PC-3 (cell line): ENCODE measurements around the gene SEC14L1. TPM values are rescaled to one million over a fixed set of nuclear protein-coding genes. Genes with fewer than 3 reads are reported as not detected.

Source experiments
- ATAC-seq: fragments of 200-7000 bp; cut with Tn5 transposase; 2 replicates; pipeline ENCODE4 v1.9.1; 2020; ENCODE audit warnings: mild to moderate bottlenecking, moderate library complexity
- BruUV-seq: library from RNA; stranded (reverse); fragments of 400-500 nt; replicated peaks from 2 replicates; lab custom pipeline; 2021; lab: Mats Ljungman, UMichigan
- CTCF ChIA-PET: fragments of 300-600 bp; sonication (Branson Sonifier 250); formaldehyde crosslinking; loops from one replicate; lab custom pipeline; 2022; ENCODE audit warnings: antibody characterized with exemption; lab: Charles Lee
- POLR2A ChIA-PET: fragments of 300-600 bp; sonication (Branson Sonifier 250); formaldehyde crosslinking; loops from one replicate; lab custom pipeline; 2022; ENCODE audit warnings: antibody characterized with exemption; ENCODE audit not compliant: unreplicated experiment; lab: Charles Lee
- DNase-seq: peaks from one replicate; pipeline ENCODE4 v3.0.0-alpha.2; 2015
- H2AFZ ChIP-seq: fragments of 300-600 bp; sonication (generic); 2 replicates; pipeline ENCODE4 v1.6.0; 2016; ENCODE audit warnings: antibody characterized with exemption, low read length
- H3F3A ChIP-seq: fragments of 300-600 bp; sonication (generic); one replicate; pipeline ENCODE4 v1.6.0; 2017; ENCODE audit warnings: antibody characterized with exemption, low read length, control low read depth, mild to moderate bottlenecking; ENCODE audit not compliant: unreplicated experiment
- H3K27ac ChIP-seq: fragments of 300-600 bp; sonication (generic); 2 replicates; pipeline ENCODE4 v1.5.1; 2016; ENCODE audit warnings: mild to moderate bottlenecking, low read length
- H3K27me3 ChIP-seq: fragments of 300-600 bp; sonication (generic); 2 replicates; pipeline ENCODE4 v1.6.1; 2016; ENCODE audit warnings: low read length, mixed read lengths
- H3K36me3 ChIP-seq: fragments of 300-600 bp; sonication (generic); 2 replicates; pipeline ENCODE4 v1.6.1; 2016; ENCODE audit warnings: low read depth, mixed run types, low read length, mixed read lengths
- H3K4me1 ChIP-seq: fragments of 300-600 bp; sonication (generic); 2 replicates; pipeline ENCODE4 v1.5.1; 2016; ENCODE audit warnings: low read length; ENCODE audit not compliant: insufficient read depth
- H3K4me2 ChIP-seq: fragments of 300-600 bp; sonication (generic); 2 replicates; pipeline ENCODE4 v1.6.0; 2016; ENCODE audit warnings: low read length
- H3K4me3 ChIP-seq: fragments of 300-600 bp; sonication (generic); 2 replicates; pipeline ENCODE4 v1.5.1; 2016; ENCODE audit warnings: mild to moderate bottlenecking, low read length, mixed read lengths
- H3K79me2 ChIP-seq: fragments of 300-600 bp; sonication (generic); 2 replicates; pipeline ENCODE4 v1.6.1; 2017; ENCODE audit warnings: low read length, mixed read lengths
- H3K9ac ChIP-seq: fragments of 300-600 bp; sonication (generic); 2 replicates; pipeline ENCODE4 v1.6.0; 2016; ENCODE audit warnings: mild to moderate bottlenecking, low read length
- H3K9me2 ChIP-seq: fragments of 300-600 bp; sonication (generic); replicated peaks from 2 replicates; pipeline ENCODE4 v1.6.1; 2016; ENCODE audit warnings: mixed run types, low read length, mixed read lengths
- H3K9me3 ChIP-seq: fragments of 300-600 bp; sonication (generic); 2 replicates; pipeline ENCODE4 v1.6.1; 2016; ENCODE audit warnings: low read length, mixed read lengths
- H4K20me1 ChIP-seq: fragments of 300-600 bp; sonication (generic); 2 replicates; pipeline ENCODE4 v1.6.1; 2016; ENCODE audit warnings: low read length, mixed read lengths
- EZH2 ChIP-seq: fragments of 300-600 bp; sonication (generic); IDR thresholded peaks from one replicate; pipeline ENCODE4 v1.6.1; 2017; ENCODE audit warnings: antibody characterized with exemption, mild to moderate bottlenecking, low read length; ENCODE audit not compliant: unreplicated experiment
- EZH2phosphoT487 ChIP-seq: fragments of 300-600 bp; sonication (generic); IDR thresholded peaks from 2 replicates; pipeline ENCODE4 v1.6.1; 2018; ENCODE audit warnings: mild to moderate bottlenecking, antibody characterized with exemption, low read length, borderline replicate concordance
- intact Hi-C: fragments of 100-400 bp; cut with micrococcal nuclease; formaldehyde crosslinking; loops from 2 replicates; pipeline ENCODE4 v1.9.0; 2023
- total RNA-seq: library from RNA; depleted of rRNA; stranded (reverse); fragments of >200 nt; gene quantifications from 2 replicates; pipeline ENCODE4 v1.2.3, GENCODE V29; 2014
- TF ChIP-seq, protein P1 (sequence below): fragments of 300-600 bp; sonication (generic); conservative IDR thresholded peaks from 2 replicates; pipeline ENCODE4 v1.5.1; 2017; ENCODE audit warnings: antibody characterized with exemption, low read depth, mild to moderate bottlenecking, low read length

The SEC14L1 gene
- total RNA-seq, 1 experiment from 2014 or later: 39.8 TPM

DNA sequence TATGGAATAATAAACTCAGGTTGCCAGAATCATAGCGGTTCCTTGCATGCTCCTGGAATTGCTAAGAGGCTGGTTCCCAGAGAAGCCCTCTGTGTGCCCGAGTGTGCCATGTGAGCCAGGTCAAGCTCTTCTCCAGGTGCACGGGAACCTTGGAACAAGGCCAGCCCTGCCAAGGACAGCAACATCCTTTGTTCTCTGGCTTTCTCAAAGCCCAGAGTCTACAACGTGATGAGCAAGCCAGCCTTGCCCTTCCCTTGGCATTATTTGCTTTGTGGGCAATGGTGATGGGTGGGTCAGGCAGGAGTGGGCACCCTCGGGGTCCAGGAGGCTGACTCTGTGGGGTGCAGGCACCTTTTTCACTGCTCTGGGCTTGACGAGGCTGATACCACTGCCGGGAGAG lies 14.2 kb upstream of the SEC14L1 start:
- POLR2A ChIA-PET: no interaction called here
- peak overlapping the region; percentile 47 for H3K4me2 ChIP-seq

DNA sequence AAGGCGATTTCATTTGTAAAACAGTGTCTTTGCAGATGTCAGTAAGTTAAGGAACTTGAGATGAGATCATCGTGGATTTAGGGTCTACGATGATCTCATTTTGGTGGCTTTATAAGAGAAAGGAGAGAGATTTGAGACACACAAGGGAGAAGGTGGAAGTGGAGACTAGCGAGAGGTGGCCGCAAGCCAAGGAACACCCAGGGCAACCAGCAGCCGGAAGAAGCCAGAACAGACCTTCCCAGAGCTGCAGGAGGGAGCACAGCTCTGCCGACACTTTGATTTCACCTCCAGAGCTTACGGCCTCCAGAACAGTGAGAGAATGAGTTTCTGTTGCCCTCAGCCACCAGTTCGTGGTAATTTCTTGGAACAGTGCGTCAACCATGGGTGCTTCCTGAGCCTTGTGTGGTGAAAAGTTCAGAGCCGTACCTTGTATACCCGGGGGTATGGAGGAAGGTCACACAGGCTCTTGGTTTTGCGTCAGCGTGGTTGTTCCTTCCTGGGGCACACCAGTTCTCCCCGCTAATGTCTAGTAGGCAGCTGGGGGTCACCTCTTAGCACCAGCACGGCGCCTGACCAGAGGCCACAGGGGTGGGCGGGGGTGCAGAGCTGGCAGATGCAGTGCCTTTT lies 12.9 kb upstream of the SEC14L1 start:
- Histone ChIP-seq H3K4me3 (no peak overlapping the region), H3K9me3 (no peaks in the 10 kb centered on the region), H3K9ac (no peak overlapping the region), H3K9me2 (no peaks in the 10 kb centered on the region), H3F3A (peaks cover 21% of the 10 kb centered on the region), H2AFZ (no peak overlapping the region), H3K27ac (peak overlapping the region; percentile 95; the same call in 1 of the 2 replicates), H3K4me1 (peaks cover 60% of the 10 kb centered on the region), H4K20me1 (no peaks in the 10 kb centered on the region), H3K27me3 (no peaks in the 10 kb centered on the region), H3K79me2 (0 out of 2 replicates have a peak, but pooled peaks cover 4% of the 10 kb centered on the region), H3K4me2 (no peak overlapping the region), H3K36me3 (no peaks in the 10 kb centered on the region)
- ATAC-seq (no peak), DNase-seq (no peak)
- no peak for TF ChIP-seq EZH2
- TF ChIP-seq, protein P1, sequence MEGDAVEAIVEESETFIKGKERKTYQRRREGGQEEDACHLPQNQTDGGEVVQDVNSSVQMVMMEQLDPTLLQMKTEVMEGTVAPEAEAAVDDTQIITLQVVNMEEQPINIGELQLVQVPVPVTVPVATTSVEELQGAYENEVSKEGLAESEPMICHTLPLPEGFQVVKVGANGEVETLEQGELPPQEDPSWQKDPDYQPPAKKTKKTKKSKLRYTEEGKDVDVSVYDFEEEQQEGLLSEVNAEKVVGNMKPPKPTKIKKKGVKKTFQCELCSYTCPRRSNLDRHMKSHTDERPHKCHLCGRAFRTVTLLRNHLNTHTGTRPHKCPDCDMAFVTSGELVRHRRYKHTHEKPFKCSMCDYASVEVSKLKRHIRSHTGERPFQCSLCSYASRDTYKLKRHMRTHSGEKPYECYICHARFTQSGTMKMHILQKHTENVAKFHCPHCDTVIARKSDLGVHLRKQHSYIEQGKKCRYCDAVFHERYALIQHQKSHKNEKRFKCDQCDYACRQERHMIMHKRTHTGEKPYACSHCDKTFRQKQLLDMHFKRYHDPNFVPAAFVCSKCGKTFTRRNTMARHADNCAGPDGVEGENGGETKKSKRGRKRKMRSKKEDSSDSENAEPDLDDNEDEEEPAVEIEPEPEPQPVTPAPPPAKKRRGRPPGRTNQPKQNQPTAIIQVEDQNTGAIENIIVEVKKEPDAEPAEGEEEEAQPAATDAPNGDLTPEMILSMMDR: no peak
- TF ChIP-seq EZH2phosphoT487: no peak
- no TSS peak for BruUV-seq
- POLR2A ChIA-PET: no interaction called here
- CTCF ChIA-PET: interaction anchor here (0.7 kb wide), 1 partner anchor 18 kb away, joined by 4 read pairs; no protein-coding TSS in a partner anchor
- intact Hi-C loops: no loop called here

More for the DNA sequence above, 14.2 kb upstream of the SEC14L1 start:
- Histone ChIP-seq H2AFZ (peak overlapping the region; percentile 14; the same call in 1 of the 2 replicates), H3K9me3 (no peaks in the 10 kb centered on the region), H3K27ac (peak overlapping the region; percentile 95), H3K79me2 (0 out of 2 replicates have a peak, but pooled peaks cover 4% of the 10 kb centered on the region), H3K27me3 (no peaks in the 10 kb centered on the region), H3K4me3 (no peak overlapping the region), H3K36me3 (no peaks in the 10 kb centered on the region), H3K4me1 (peaks cover 60% of the 10 kb centered on the region), H3F3A (peaks cover 20% of the 10 kb centered on the region), H3K9ac (peak overlapping the region; percentile 67), H3K9me2 (no peaks in the 10 kb centered on the region), H4K20me1 (no peaks in the 10 kb centered on the region)
- no TSS peak for BruUV-seq
- ATAC-seq: peak; percentile 8
- intact Hi-C loops: no loop called here
- DNase-seq: peak; percentile 97
- CTCF ChIA-PET: interaction anchor here (1.3 kb wide), 1 partner anchor 14 kb away, joined by 3 read pairs; the partner anchor contains the start of gene SEC14L1
- no peak for TF ChIP-seq EZH2phosphoT487
- TF ChIP-seq, protein P1: no peak
